IPS-18c (cell line): ENCODE results near the gene NPTN.

Experiments used
- H3K4me3 ChIP-seq: 2 replicates; pipeline ENCODE4 v1.7.0; 2013; ENCODE audit warnings: low read depth, mild to moderate bottlenecking, low read length, moderate library complexity; ENCODE audit not compliant: insufficient read depth
- H3K9me3 ChIP-seq: one replicate; pipeline ENCODE4 v1.6.1; 2013; ENCODE audit warnings: mild to moderate bottlenecking, low read length, moderate library complexity; ENCODE audit not compliant: control insufficient read depth, insufficient read depth

NPTN gene

GRCh38 chr15:73608475-73608874 lies 24.7 kb downstream of the NPTN start:
- Histone ChIP-seq H3K4me3 (no peak overlapping the region), H3K9me3 (no peaks in the 10 kb centered on the region)

DNA sequence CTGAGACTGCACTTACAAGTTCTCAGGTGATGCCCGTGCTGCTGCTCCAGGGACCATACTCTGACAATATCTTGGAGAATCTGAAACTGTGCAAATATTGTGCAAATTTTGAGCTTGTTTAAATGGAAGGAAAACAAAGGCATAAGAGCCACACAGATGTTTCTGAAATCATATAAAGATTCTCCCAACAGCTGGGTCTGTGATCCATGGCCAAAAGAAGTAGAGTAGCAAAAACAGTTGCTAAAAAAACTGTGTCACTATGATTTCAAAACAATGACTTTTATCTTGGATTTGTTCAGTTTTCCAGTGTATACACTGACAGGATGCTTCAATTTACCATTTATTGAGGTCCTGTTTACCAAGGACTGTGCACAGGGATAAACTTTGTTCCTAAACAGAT lies 25.3 kb downstream of the NPTN start:
- Histone ChIP-seq H3K9me3 (no peaks in the 10 kb centered on the region), H3K4me3 (no peak overlapping the region)

GRCh38 chr15:73607405-73607804 lies 25.8 kb downstream of the NPTN start:
- Histone ChIP-seq H3K9me3 (no peaks in the 10 kb centered on the region), H3K4me3 (no peak overlapping the region)

DNA sequence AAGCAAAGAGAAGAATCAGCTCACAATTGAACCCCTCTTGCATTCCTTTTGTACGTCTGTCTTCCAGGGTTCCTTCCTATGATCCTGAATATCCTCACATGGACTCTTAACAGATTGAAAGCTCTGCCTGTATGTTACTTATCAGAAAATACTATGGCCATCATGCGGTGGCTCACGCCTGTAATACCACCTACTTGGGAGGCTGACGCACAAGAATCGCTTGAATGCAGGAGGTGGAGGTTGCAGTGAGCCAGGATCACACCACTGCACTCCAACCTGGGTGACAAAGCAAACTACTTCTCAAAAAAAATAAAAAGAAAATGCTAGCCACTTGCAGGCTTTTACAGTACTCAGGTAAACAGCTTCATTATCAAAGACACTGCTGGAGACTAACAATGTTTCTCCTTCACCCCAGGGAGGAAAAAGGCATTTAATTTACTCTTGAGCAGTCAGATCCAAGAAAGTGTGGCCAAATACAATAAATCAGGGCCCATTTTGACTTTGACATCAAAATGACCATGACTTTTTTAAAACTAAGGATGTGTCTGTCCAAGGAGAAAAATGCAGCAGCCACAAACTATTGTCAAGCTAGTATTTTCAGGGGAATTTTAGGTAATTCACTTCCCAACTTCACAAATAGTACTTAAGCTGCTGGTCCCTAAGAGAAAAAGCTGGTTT lies 27.3 kb downstream of the NPTN start:
- Histone ChIP-seq H3K9me3 (no peaks in the 10 kb centered on the region), H3K4me3 (no peak overlapping the region)

DNA sequence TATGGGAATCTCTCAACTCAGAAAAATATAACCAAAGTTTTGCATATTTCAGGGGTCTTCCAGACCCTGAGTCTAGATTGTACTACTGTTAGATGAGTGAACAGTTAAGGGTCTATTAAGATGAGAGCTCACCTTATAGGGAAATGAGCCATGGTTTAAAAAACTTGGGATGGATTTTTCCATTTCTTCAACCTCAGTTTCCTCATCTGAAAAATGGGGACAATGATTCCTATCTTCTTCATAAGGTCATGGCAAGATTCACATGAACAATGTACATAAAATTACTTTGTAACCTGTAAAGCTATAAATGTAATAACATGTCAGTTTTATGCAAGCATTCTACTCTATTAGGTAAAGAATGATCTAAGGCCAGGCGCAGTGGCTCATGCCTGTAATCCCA lies 28.7 kb downstream of the NPTN start:
- Histone ChIP-seq H3K9me3 (no peaks in the 10 kb centered on the region), H3K4me3 (no peak overlapping the region)

DNA sequence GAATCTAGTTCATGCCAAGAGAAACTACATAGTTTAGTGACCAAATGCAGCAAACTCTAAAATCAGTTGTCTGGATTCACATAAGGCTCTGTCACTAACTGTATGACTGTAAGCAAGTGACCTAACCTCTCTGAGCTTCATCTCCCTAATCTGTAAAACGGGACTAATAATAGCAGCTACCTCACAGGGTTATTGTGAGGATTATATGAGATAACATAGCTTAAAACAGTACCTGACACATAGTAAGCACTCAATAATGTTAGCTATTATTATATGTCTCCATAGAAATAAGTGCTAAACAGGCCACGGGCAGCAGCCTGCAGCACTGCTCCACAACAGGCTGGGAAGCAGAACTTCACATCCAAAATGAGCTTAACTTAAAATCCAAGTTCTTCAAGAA lies 30.2 kb downstream of the NPTN start:
- no peaks in the 10 kb centered on the region for H3K9me3 ChIP-seq

DNA sequence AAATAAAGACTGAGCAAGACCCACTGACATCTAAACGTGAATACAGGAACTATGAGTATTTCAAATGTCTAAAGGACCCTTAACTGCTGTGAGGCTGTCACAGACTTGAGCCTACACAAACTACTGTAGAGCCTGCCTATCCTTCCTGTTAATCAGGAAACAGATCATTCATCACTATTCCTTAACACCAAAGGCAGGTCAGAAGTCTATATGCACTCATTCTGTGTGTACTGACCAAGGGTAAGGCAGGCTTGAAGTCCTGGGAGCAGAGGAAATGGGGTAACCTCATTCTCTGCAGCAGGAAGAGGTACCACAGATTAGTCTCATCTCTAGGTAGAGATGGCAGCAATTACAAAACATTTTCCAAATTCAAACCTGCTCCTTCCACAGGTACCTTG lies 30.7 kb downstream of the NPTN start:
- Histone ChIP-seq H3K4me3 (no peak overlapping the region), H3K9me3 (no peaks in the 10 kb centered on the region)

More for the DNA sequence above, 30.2 kb downstream of the NPTN start:
- no peak overlapping the region for H3K4me3 ChIP-seq

DNA sequence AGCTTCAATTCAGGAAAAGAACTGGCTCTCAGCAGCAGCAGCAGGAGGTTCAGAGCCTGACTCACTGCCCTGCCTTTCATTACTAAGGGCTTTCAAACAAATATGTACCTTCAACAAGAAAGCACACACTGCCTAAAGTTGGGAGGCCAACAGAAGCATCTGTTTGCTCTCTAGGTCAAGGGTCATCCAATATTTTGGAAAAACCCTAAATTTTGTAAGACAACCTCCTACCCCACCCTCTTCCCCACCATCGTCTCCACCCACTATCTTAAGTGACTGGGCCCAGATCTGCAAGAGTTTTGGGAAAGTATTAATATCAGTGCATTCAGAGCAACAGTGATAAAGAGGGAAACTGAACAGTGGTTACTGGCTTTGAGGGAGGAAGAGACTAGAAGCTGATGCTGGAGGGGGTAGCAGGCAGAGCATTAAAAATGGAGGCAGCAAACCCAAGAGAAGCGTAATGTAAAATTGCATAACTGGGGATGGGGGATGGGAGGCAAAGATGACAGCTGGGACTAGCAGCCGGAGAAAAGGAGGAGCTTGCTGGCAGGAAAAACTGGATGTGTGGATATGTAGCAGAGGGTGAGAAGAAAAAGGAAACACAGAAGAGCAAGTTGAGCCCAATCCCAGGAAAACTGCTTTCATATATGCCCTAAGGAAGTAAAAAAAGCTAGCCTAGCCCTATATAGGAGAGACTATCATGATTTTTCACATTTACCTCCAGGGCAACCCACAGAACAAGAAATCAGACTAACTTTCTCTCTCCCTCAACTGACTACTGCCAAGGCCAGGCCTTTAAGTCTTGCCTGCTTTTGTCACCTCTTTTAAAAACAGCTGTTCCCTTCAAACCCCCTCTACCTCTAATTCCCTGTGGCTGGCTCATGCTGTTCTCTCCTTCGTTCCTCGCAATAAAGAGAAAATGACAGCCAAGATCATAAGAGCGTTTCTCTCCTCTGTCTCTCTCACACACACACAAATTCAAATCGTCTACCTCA lies 31.4 kb downstream of the NPTN start:
- H3K9me3 ChIP-seq = no peaks in the 10 kb centered on the region
- H3K4me3 ChIP-seq = no peak overlapping the region

- H3K4me3 ChIP-seq = no peak overlapping the region
- H3K9me3 ChIP-seq = no peaks in the 10 kb centered on the region
Measured at GRCh38 chr15:73600413-73601335, 32.5 kb downstream of the NPTN start.

DNA sequence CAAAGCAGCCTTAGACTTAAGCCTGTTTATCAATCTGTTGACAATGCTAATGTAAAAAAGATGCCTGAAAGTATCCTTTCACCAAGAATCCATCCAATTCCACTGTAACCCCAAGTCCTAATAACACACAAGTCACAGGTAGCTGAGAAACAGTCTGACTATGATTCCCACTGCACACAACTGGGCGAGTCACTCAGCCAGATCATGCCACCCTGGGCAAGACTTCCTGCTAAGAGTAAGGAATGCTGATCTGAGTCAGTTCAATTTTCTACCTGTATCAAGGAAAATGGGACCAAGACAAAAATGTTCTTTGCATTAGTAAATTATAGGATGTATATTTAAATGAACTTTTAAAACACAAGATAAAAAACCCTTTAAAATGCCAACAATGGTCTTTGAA lies 33.3 kb downstream of the NPTN start:
- no peaks in the 10 kb centered on the region for H3K9me3 ChIP-seq
- H3K4me3 ChIP-seq = no peak overlapping the region

- no peak overlapping the region for H3K4me3 ChIP-seq
- no peaks in the 10 kb centered on the region for H3K9me3 ChIP-seq
Measured at GRCh38 chr15:73598530-73599160, 34.5 kb downstream of the NPTN start.

- H3K9me3 ChIP-seq = no peaks in the 10 kb centered on the region
Measured at GRCh38 chr15:73597036-73597638, 36.1 kb downstream of the NPTN start.

DNA sequence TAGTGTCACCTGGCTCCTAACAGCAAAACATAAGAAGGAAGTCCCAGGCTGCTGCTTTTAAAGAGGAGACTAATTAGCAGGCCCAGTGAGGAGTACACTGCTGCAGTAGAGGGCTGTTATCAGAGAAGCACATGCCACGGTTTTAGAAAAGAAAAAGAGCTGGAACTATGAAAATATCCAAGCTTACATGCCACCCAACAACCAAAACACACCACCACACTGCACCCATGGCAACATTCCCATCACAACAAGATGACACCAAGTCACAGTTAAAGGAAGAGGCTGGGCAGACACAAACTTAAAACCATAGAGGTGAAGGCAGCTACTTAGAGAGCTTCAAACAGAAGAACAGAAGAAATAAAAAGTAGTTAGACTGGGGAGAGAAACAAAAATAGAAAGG lies 37.0 kb downstream of the NPTN start:
- Histone ChIP-seq H3K9me3 (no peaks in the 10 kb centered on the region), H3K4me3 (no peak overlapping the region)

More at GRCh38 chr15:73597036-73597638, 36.1 kb downstream of the NPTN start:
- no peak overlapping the region for H3K4me3 ChIP-seq

GRCh38 chr15:73594109-73594508 lies 39.1 kb downstream of the NPTN start:
- no peak overlapping the region for H3K4me3 ChIP-seq
- H3K9me3 ChIP-seq = no peaks in the 10 kb centered on the region

DNA sequence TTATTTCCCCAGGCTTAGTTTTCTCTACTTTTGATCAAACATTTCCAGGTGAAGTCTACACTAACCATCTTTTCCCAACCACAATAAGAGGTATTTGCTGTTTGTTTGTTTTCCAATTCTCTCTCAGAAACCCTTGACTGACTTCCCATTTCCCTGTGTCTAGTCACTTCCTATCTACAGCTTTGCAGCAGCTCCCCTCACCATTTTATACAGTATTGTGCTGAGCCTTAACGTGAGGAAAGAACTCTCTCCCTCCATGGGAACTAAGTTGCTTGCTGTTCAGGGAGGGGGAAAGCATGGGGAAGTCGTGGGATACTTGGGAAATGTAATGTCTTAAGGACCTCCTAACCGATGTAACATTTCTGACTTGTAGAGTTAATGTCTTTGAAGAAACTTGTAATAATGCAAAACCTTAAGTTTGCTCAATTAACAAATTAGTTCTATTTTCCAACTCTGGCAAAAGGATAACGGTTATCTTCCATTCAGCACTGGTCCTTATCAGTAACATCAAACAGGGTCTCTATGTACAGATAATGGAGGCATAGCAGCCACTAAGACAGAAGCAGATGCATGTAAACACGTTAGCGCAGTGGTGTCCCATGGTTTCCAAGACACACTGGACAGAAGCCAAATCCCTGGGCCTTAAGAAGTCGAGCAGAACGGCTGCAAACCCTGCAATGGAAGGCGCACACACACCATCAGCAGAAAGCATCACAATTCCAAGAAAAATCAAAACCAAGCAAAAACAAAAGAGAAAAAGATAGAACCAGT lies 39.7 kb downstream of the NPTN start:
- H3K9me3 ChIP-seq = no peaks in the 10 kb centered on the region
- no peak overlapping the region for H3K4me3 ChIP-seq

DNA sequence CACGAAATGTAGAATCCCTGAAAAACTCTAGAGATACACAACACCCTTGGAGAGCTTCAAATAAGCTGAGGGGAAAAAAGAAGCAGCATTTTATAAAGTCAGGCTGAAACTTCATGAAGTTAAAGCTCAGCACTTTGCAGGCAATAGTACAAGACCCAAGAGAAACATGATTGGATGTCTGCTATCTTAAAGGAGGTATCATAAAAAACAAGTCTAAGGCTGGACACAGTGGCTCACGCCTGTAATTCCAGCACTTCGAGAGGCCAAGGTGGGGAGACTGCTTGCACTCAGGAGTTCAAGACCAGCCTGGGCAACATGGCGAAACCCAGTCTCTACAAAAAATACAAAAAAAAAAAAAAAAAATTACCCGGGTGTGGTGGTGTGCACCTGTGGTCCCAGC lies 42.9 kb downstream of the NPTN start:
- no peak overlapping the region for H3K4me3 ChIP-seq

More for the DNA sequence above, 42.9 kb downstream of the NPTN start:
- no peaks in the 10 kb centered on the region for H3K9me3 ChIP-seq
